WTC11 (cell line): Measurements from ENCODE around the gene LLGL2. TPM values are rescaled to one million over a fixed set of nuclear protein-coding genes. Genes with fewer than 3 reads are reported as not detected.

Experiments used
- ATAC-seq: fragments of 200-7000 bp; cut with Tn5 transposase; 2 replicates; pipeline ENCODE4 v1.10.0; 2021; ENCODE audit warnings: mild to moderate bottlenecking, moderate library complexity
- CTCF ChIA-PET: fragments of 300-600 bp; sonication (Branson Sonifier 250); formaldehyde crosslinking; loops from one replicate; lab custom pipeline; 2021; ENCODE audit warnings: antibody characterized with exemption; lab: Charles Lee
- POLR2A ChIA-PET: fragments of 350-600 bp; sonication (Branson Sonifier 250); formaldehyde crosslinking; loops from one replicate; lab custom pipeline; 2021; ENCODE audit warnings: antibody characterized with exemption; lab: Charles Lee
- DNase-seq: peaks from one replicate; pipeline ENCODE4 v3.0.0; 2021; ENCODE audit warnings: low spot score
- H3K27ac Mint-ChIP-seq: 2 replicates; pipeline ENCODE4 v1.8.0; 2021; ENCODE audit warnings: mixed read lengths
- H3K27me3 Mint-ChIP-seq: 2 replicates; pipeline ENCODE4 v1.8.0; 2021; ENCODE audit warnings: low read depth, mild to moderate bottlenecking, moderate library complexity, mixed read lengths
- H3K36me3 Mint-ChIP-seq: 2 replicates; pipeline ENCODE4 v1.8.0; 2021; ENCODE audit warnings: mixed read lengths
- H3K4me1 Mint-ChIP-seq: 2 replicates; pipeline ENCODE4 v1.8.0; 2022; ENCODE audit warnings: mixed read lengths
- H3K4me3 Mint-ChIP-seq: 2 replicates; pipeline ENCODE4 v1.8.0; 2021; ENCODE audit warnings: mild to moderate bottlenecking, moderate library complexity, mixed read lengths
- H3K9me3 Mint-ChIP-seq: 2 replicates; pipeline ENCODE4 v1.8.0; 2021; ENCODE audit warnings: mixed read lengths
- E2F5 ChIP-seq: sonication (generic); formaldehyde crosslinking; IDR thresholded peaks from 2 replicates; pipeline ENCODE4 v1.8.1; 2022; ENCODE audit warnings: mild to moderate bottlenecking, moderate library complexity, missing genetic modification reagents
- EMX1 ChIP-seq: fragments of 250-450 bp; sonication (Bioruptor Pico); IDR thresholded peaks from 2 replicates; pipeline ENCODE4 v1.8.0; 2021; ENCODE audit warnings: mild to moderate bottlenecking
- ESRRA ChIP-seq: sonication (generic); formaldehyde crosslinking; IDR thresholded peaks from 2 replicates; pipeline ENCODE4 v1.8.1; 2022; ENCODE audit warnings: mild to moderate bottlenecking, missing genetic modification reagents, borderline replicate concordance
- FOXP1 ChIP-seq: sonication (generic); formaldehyde crosslinking; IDR thresholded peaks from 2 replicates; pipeline ENCODE4 v1.8.0; 2022; ENCODE audit warnings: missing genetic modification reagents, mild to moderate bottlenecking, moderate library complexity, borderline replicate concordance
- GABPB1 ChIP-seq: sonication (generic); formaldehyde crosslinking; IDR thresholded peaks from 2 replicates; pipeline ENCODE4 v1.8.1; 2023; ENCODE audit warnings: mild to moderate bottlenecking, missing genetic modification reagents
- GTF2I ChIP-seq: fragments of 250-450 bp; sonication (Bioruptor Pico); conservative IDR thresholded peaks from 2 replicates; pipeline ENCODE4 v1.4.0; 2021; ENCODE audit warnings: mild to moderate bottlenecking
- JAZF1 ChIP-seq: fragments of 250-450 bp; sonication (Bioruptor Pico); IDR thresholded peaks from 2 replicates; pipeline ENCODE4 v1.9.0; 2021; ENCODE audit warnings: moderate library complexity, mild to moderate bottlenecking, inconsistent platforms
- MYBL2 ChIP-seq: sonication (generic); formaldehyde crosslinking; IDR thresholded peaks from 2 replicates; pipeline ENCODE4 v1.8.1; 2023; ENCODE audit warnings: mild to moderate bottlenecking, moderate library complexity, missing genetic modification reagents
- NR2C2 ChIP-seq: sonication (generic); formaldehyde crosslinking; IDR thresholded peaks from 2 replicates; pipeline ENCODE4 v1.8.0; 2022; ENCODE audit warnings: mild to moderate bottlenecking, missing genetic modification reagents
- NR3C1 ChIP-seq: sonication (generic); formaldehyde crosslinking; conservative IDR thresholded peaks from 2 replicates; pipeline ENCODE4 v1.8.1; 2023; ENCODE audit warnings: low read depth, mild to moderate bottlenecking, missing genetic modification reagents
- PRDM15 ChIP-seq: sonication (generic); formaldehyde crosslinking; IDR thresholded peaks from 2 replicates; pipeline ENCODE4 v1.8.0; 2022; ENCODE audit warnings: missing genetic modification reagents
- PRRX2 ChIP-seq: fragments of 250-450 bp; sonication (Bioruptor Pico); IDR thresholded peaks from 2 replicates; pipeline ENCODE4 v1.8.0; 2021; ENCODE audit warnings: mild to moderate bottlenecking
- TP53 ChIP-seq: sonication (generic); formaldehyde crosslinking; IDR thresholded peaks from 2 replicates; pipeline ENCODE4 v1.8.1; 2023; ENCODE audit warnings: mild to moderate bottlenecking, missing genetic modification reagents
- ZBTB21 ChIP-seq: sonication (generic); formaldehyde crosslinking; IDR thresholded peaks from 2 replicates; pipeline ENCODE4 v1.8.1; 2023; ENCODE audit warnings: mild to moderate bottlenecking, missing genetic modification reagents, borderline replicate concordance
- ZNF219 ChIP-seq: sonication (generic); formaldehyde crosslinking; IDR thresholded peaks from 2 replicates; pipeline ENCODE4 v1.8.0; 2023; ENCODE audit warnings: missing genetic modification reagents, mild to moderate bottlenecking, borderline replicate concordance
- ZNF281 ChIP-seq: sonication (generic); formaldehyde crosslinking; IDR thresholded peaks from 2 replicates; pipeline ENCODE4 v1.8.0; 2023; ENCODE audit warnings: mild to moderate bottlenecking, missing genetic modification reagents
- ZNF416 ChIP-seq: fragments of 250-450 bp; sonication (Bioruptor Pico); IDR thresholded peaks from 2 replicates; pipeline ENCODE4 v1.9.0; 2021; ENCODE audit warnings: mild to moderate bottlenecking, inconsistent platforms
- ZNF425 ChIP-seq: fragments of 250-450 bp; sonication (Bioruptor Pico); conservative IDR thresholded peaks from 2 replicates; pipeline ENCODE4 v1.9.0; 2021; ENCODE audit warnings: mild to moderate bottlenecking
- ZNF532 ChIP-seq: fragments of 250-450 bp; sonication (Bioruptor Pico); IDR thresholded peaks from 2 replicates; pipeline ENCODE4 v1.9.0; 2021; ENCODE audit warnings: mild to moderate bottlenecking, borderline replicate concordance
- total RNA-seq: library from RNA; stranded (reverse); gene quantifications from 3 replicates; pipeline ENCODE4 v1.2.3, GENCODE V29; 2021

Gene LLGL2
- total RNA-seq, 1 experiment from 2014 or later, result 103 TPM

GRCh38 chr17:75500419-75501216 lies 24.9 kb upstream of the LLGL2 start:
- Mint-ChIP-seq H3K4me3 (no peak overlapping the region), H3K9me3 (no peaks in the 10 kb centered on the region)
- CTCF ChIA-PET, result interaction anchor here (1.4 kb wide), 1 partner anchor 133 kb away, joined by 5 read pairs; the partner anchor contains the start of gene SMIM5
- TF ChIP-seq ESRRA (no peak), FOXP1 (CRISPR knock-in tag) (0 out of 2 replicates have a peak, but pooled peaks have one; percentile 21), PRDM15 (CRISPR knock-in tag) (no peak), NR2C2 (CRISPR knock-in tag) (no peak), EMX1 (CRISPR knock-in tag) (no peak), ZBTB21 (CRISPR knock-in tag) (no peak), GABPB1 (CRISPR knock-in tag) (no peak), GTF2I (CRISPR knock-in tag) (no peak), ZNF532 (CRISPR knock-in tag) (no peak)
- TF ChIP-seq, all 79 proteins: peak for 1
- Mint-ChIP-seq H3K36me3 (peaks cover 9% of the 10 kb centered on the region; the same call in 1 of the 2 replicates), H3K27ac (no peak overlapping the region), H3K4me1 (no peaks in the 10 kb centered on the region), H3K27me3 (no peaks in the 10 kb centered on the region)
- DNase-seq, result no peak
- no peak for ATAC-seq
- POLR2A ChIA-PET, result no interaction called here

- peaks cover 13% of the 10 kb centered on the region; the same call in 1 of the 2 replicates for H3K36me3 Mint-ChIP-seq
- no peaks in the 10 kb centered on the region for H3K4me1 Mint-ChIP-seq
- ChIA-PET CTCF (interaction anchor here (1.4 to 1.7 kb wide), 3 partner anchors 47 to 132 kb away, joined by 3 to 12 read pairs (median 5); partner anchors contain the start of gene SMIM5), POLR2A (interaction anchor here (1.1 kb wide), 1 partner anchor 16 kb away, joined by 3 read pairs; no protein-coding TSS in a partner anchor)
- H3K27me3 Mint-ChIP-seq, result no peaks in the 10 kb centered on the region
- DNase-seq (no peak), ATAC-seq (no peak)
- no peaks in the 10 kb centered on the region for H3K9me3 Mint-ChIP-seq
- no peak overlapping the region for H3K27ac Mint-ChIP-seq
- H3K4me3 Mint-ChIP-seq, result no peak overlapping the region
- TF ChIP-seq NR3C1 (CRISPR knock-in tag) (no peak), ESRRA (no peak), ZNF219 (no peak), PRRX2 (CRISPR knock-in tag) (no peak), E2F5 (CRISPR knock-in tag) (no peak), TP53 (no peak), ZNF281 (CRISPR knock-in tag) (no peak), JAZF1 (CRISPR knock-in tag) (no peak), MYBL2 (CRISPR knock-in tag) (no peak), ZNF425 (CRISPR knock-in tag) (no peak), ZNF416 (CRISPR knock-in tag) (no peak), NR2C2 (CRISPR knock-in tag) (no peak), GTF2I (CRISPR knock-in tag) (no peak)
These were observed 24.0 kb upstream of the LLGL2 start for GRCh38 chr17:75501378-75502071.
